ENCODE measurements around the gene KCNF1. TPM values are rescaled to one million over a fixed set of nuclear protein-coding genes. Genes with fewer than 3 reads are reported as not detected.

KCNF1 gene, protein sequence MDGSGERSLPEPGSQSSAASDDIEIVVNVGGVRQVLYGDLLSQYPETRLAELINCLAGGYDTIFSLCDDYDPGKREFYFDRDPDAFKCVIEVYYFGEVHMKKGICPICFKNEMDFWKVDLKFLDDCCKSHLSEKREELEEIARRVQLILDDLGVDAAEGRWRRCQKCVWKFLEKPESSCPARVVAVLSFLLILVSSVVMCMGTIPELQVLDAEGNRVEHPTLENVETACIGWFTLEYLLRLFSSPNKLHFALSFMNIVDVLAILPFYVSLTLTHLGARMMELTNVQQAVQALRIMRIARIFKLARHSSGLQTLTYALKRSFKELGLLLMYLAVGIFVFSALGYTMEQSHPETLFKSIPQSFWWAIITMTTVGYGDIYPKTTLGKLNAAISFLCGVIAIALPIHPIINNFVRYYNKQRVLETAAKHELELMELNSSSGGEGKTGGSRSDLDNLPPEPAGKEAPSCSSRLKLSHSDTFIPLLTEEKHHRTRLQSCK
- not detected for total RNA-seq

DNA sequence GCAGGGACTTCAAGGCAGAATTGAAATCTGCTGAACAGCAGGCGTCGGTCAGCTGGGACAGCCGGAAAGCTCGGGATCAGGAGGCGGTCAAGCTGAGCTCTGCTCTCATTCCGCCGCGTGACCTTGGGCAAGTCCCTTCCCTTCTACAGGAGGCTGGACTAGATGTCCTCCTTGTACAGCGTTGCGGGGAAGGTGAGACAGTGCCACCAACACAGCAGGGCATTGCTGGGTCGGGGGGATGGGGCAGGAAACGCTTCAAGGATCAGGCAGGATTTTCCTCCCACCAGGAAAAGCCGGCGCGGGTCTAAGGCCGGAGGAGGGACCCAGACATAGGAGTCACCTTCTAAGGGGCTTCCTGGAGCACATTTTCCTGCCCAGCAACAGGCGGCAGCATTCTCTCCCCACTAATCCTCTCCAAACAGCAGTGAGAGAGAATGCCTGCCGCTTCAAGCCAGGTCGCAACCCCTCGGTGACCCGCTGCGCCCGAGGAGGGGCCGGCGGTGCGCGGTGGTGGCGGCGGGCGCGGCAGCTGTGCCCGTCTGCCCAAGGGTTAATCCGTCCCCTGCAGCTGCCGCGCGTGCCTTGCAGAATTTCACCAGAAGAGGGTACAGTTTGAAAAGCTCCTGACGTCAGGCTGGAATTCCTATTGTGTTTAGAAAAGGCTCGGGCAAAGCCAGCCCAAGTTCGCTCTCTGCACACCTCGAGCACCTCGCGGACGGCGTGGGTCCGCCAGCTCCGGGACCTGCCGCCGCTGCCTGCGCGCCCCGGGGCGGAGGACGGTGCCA, at the start of gene KCNF1:
KCNF1 (plus strand) TSS at position 644 of the 785 bp plus-strand sequence. CDS start 493 bp downstream, outside the sequence.
- Mint-ChIP-seq H3K27ac (no peak within 1 kb of the TSS), H3K36me3 (ENCODE audit: low read depth) (no peaks in the 10 kb centered on the region), H3K4me1 (peaks cover 4% of the 10 kb centered on the region), H3K27me3 (peaks cover 35% of the 10 kb centered on the region), H3K9me3 (no peaks in the 10 kb centered on the region), H3K4me3 (no peak within 1 kb of the TSS)
- no peak for ATAC-seq (replicated peaks)

DNA sequence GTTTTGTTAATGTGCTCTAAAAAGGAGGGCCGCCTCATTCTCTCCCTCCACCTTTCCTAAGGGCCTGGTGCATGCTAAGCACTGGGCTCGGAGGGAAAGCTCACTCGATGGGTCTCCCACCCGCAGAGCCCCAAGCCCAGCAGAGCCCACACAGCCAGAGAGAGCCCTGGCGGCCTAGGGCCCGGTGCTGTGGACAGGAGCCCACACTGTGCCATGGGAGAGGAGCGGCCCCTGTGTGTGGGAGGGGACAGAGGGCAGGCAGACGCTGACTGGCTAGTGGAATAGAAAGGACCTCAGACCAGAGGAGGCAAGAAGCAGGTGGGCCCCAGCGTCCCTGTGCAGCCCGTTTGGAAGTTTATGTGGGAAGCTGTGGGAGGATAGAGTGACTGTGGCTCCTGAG, 49.4 kb upstream of the KCNF1 start:
- ATAC-seq (replicated peaks) = no peak
- Mint-ChIP-seq H3K27ac (no peak overlapping the region), H3K4me3 (no peak overlapping the region), H3K36me3 (ENCODE audit: low read depth) (no peaks in the 10 kb centered on the region), H3K4me1 (peaks cover 18% of the 10 kb centered on the region), H3K9me3 (no peaks in the 10 kb centered on the region), H3K27me3 (peaks cover 18% of the 10 kb centered on the region)

DNA sequence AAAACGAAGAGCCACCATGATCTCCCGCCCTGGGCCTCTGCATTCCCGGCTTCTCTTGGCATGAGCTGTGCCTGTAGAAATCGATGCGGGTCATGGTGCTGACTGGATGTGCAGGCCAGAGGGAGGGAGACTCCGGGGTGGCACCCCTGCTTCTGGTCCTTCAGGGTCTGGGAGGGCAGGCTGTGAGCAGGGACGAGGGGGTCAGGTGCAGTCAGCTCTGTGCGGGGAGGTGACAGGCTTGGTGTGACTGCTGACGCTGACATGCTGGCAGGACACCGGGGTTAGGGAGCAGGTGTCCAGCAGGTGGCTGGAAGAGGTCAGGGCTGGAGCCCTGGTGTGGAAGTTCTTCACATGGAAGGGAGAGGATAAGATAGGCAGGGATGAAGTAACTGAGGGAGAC, 48.7 kb upstream of the KCNF1 start:
- H3K36me3 Mint-ChIP-seq (ENCODE audit: low read depth) = no peaks in the 10 kb centered on the region
- no peak overlapping the region for H3K4me3 Mint-ChIP-seq
- no peak for ATAC-seq (replicated peaks)
- H3K9me3 Mint-ChIP-seq = no peaks in the 10 kb centered on the region
- no peak overlapping the region for H3K27ac Mint-ChIP-seq
- H3K27me3 Mint-ChIP-seq = peaks cover 17% of the 10 kb centered on the region
- peaks cover 18% of the 10 kb centered on the region for H3K4me1 Mint-ChIP-seq

GRCh38 chr2:10863837-10864236, 47.9 kb upstream of the KCNF1 start:
- Mint-ChIP-seq H3K9me3 (no peaks in the 10 kb centered on the region), H3K36me3 (ENCODE audit: low read depth) (no peaks in the 10 kb centered on the region), H3K27ac (no peak overlapping the region), H3K4me3 (no peak overlapping the region), H3K27me3 (peaks cover 11% of the 10 kb centered on the region), H3K4me1 (peaks cover 14% of the 10 kb centered on the region)
- peak; percentile 18 for ATAC-seq (replicated peaks)

DNA sequence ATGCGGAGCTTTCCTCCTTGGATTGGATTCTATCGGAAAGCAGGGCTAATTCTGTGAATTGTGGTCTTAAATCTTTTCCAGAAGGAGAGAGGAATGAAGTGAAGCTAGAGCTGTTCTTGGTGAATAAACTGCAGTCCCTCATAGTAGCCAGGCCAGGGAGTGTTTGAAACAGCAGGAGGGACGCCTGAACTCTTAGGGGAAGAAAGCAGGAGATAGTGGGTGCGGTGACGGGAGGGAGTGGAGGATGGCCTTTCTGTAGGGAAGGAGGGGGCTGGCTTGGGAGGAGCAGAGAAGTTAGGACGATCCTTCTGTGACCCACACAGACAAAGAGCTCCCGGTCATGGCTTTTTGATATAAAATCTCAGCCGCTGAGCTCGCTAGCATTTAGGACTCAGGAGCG, 47.5 kb upstream of the KCNF1 start:
- no peak overlapping the region for H3K27ac Mint-ChIP-seq
- no peaks in the 10 kb centered on the region for H3K9me3 Mint-ChIP-seq
- peaks cover 14% of the 10 kb centered on the region for H3K4me1 Mint-ChIP-seq
- peak overlapping the region; percentile 48 for H3K4me3 Mint-ChIP-seq
- no peak for ATAC-seq (replicated peaks)
- H3K36me3 Mint-ChIP-seq (ENCODE audit: low read depth) = no peaks in the 10 kb centered on the region
- peaks cover 11% of the 10 kb centered on the region for H3K27me3 Mint-ChIP-seq

GRCh38 chr2:10864861-10865636, 46.7 kb upstream of the KCNF1 start:
- Mint-ChIP-seq H3K36me3 (ENCODE audit: low read depth) (no peaks in the 10 kb centered on the region), H3K27ac (no peak overlapping the region), H3K4me3 (peak overlapping the region; percentile 48), H3K27me3 (peaks cover 11% of the 10 kb centered on the region), H3K9me3 (no peaks in the 10 kb centered on the region), H3K4me1 (peaks cover 14% of the 10 kb centered on the region)
- peak; percentile 92 for ATAC-seq (replicated peaks)

DNA sequence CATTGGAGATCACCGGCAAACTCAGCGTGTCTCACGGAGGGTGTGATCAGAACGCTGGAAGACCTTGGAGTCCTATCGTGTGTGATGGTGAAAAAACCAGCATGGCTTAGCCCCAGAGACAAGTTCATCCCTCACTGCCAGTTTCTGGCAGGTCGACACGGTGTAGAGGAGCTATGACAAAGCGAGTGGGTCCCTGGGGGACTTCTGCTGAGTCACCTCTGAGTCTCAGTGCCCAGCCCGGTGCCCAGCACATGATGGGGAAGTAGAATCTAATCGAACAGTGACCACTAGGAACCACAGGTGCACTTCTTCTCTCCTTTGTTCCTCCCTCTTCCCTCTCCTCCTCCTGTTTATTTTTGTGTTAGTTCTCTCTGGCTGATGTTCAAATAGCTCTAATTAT, 45.9 kb upstream of the KCNF1 start:
- H3K4me1 Mint-ChIP-seq = peaks cover 14% of the 10 kb centered on the region

DNA sequence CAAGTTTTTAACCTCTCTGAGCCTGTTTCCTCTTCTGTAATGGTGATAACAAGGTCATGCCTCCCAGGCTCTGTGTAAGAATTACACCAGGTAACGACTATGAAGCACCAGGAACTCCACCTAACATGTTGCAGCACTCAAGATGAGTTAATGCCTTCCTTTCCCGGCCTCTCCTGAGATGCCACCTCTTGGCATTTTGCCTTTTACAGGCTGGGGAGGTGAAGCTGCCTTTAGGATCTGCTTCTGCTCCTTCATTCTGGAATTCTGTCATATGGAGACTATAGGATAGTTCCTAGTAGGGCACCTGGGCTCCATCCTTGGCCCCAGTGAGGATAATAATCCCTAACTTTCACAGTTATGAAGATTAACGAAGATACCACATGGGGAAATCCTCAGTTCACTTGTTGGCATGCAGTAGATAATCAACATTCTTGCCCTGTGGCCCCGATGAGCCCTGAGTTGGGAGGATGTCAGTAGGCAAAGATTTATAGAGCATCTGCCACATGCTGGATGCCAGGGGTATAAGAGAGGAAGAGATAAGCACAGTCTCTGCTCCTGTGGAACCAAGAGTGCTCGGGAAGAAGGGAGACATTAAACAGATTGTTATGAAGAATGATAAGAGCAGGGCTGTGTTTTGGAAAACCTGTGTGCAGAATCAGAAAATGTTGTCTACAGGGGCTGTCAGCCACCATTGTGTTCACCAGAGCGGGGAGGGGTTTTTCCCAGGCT, 43.9 kb upstream of the KCNF1 start:
- Mint-ChIP-seq H3K4me1 (peaks cover 14% of the 10 kb centered on the region), H3K27me3 (peaks cover 9% of the 10 kb centered on the region), H3K9me3 (peaks cover 5% of the 10 kb centered on the region), H3K27ac (no peak overlapping the region), H3K36me3 (ENCODE audit: low read depth) (no peaks in the 10 kb centered on the region), H3K4me3 (no peak overlapping the region)
- no peak for ATAC-seq (replicated peaks)

More for the DNA sequence above, 45.9 kb upstream of the KCNF1 start:
- Mint-ChIP-seq H3K27me3 (peaks cover 11% of the 10 kb centered on the region), H3K27ac (no peak overlapping the region), H3K9me3 (no peaks in the 10 kb centered on the region), H3K4me3 (no peak overlapping the region), H3K36me3 (ENCODE audit: low read depth) (no peaks in the 10 kb centered on the region)
- ATAC-seq (replicated peaks) = no peak

DNA sequence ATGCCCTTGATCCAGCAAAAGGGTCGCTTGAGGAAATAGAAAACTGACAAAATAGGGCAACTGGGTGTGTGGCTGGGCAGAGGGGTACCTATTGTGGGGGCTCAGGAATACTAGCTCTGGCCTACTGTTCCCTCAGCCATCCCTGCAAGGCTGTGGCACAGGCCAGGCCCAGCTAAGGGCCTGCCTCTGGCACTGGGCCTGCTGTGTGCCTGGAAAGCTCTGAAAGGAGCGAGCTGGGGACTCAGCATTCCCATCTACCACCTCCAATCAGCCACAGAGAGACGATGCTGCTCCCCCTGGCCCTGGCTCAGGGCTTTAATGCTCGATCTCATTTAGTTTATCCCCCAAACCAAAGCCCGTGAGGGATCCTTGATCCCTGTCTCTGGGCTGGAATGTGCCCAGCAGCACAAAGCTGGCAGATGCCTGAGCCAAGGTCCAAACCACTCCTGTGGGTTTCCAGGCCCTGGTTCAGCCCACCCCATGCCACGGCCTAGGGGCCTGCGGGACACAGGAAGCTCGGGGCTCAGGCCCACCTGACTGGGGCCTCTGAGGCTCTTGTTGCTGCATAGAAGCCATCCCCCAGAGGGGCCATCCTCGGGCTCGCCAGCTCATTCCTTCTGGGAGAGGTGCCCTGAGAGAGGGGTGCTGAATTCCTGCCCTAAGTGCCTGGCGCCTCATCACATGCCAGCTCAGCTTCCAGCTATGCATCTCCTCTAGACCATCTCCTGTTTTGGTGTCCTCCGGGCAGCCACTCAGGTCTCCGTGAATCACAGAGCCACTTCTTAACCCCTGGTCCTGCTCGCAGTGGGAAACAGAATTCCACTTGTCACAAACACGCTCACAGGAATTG, 43.0 kb upstream of the KCNF1 start:
- Mint-ChIP-seq H3K4me1 (peaks cover 14% of the 10 kb centered on the region), H3K9me3 (peaks cover 5% of the 10 kb centered on the region), H3K4me3 (no peak overlapping the region), H3K27ac (no peak overlapping the region), H3K36me3 (ENCODE audit: low read depth) (no peaks in the 10 kb centered on the region), H3K27me3 (peaks cover 3% of the 10 kb centered on the region)
- ATAC-seq (replicated peaks) = no peak

DNA sequence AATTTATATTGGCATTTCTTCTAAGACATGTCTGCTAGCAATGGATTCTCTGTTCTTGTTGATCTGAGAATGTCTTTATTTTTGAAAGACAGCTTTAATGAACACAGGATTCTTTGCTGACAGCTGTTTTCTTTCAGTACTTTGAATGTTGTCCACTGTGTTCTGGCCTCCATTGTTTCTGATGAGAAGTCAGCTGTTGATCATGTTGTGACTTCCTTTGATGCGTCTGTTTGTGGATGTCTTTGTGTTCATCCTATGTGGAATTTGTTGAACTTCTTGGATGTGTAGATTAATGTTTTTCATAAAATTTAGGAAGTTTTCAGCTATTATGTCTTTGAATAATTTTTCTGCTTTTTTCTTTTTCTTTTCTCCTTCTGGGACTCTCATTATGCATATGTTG, 39.8 kb upstream of the KCNF1 start:
- no peak for ATAC-seq (replicated peaks)
- Mint-ChIP-seq H3K4me3 (no peak overlapping the region), H3K27ac (no peak overlapping the region), H3K36me3 (ENCODE audit: low read depth) (no peaks in the 10 kb centered on the region), H3K9me3 (peaks cover 5% of the 10 kb centered on the region), H3K4me1 (peaks cover 4% of the 10 kb centered on the region), H3K27me3 (peaks cover 6% of the 10 kb centered on the region)

- ATAC-seq (replicated peaks) = peak; percentile 66
- peaks cover 5% of the 10 kb centered on the region for H3K9me3 Mint-ChIP-seq
- peaks cover 4% of the 10 kb centered on the region for H3K4me1 Mint-ChIP-seq
- peak overlapping the region; percentile 15 for H3K4me3 Mint-ChIP-seq
- H3K36me3 Mint-ChIP-seq (ENCODE audit: low read depth) = no peaks in the 10 kb centered on the region
- H3K27me3 Mint-ChIP-seq = peaks cover 8% of the 10 kb centered on the region
- peak overlapping the region; percentile 47 for H3K27ac Mint-ChIP-seq
Observed at GRCh38 chr2:10873171-10873570, 38.6 kb upstream of the KCNF1 start.

DNA sequence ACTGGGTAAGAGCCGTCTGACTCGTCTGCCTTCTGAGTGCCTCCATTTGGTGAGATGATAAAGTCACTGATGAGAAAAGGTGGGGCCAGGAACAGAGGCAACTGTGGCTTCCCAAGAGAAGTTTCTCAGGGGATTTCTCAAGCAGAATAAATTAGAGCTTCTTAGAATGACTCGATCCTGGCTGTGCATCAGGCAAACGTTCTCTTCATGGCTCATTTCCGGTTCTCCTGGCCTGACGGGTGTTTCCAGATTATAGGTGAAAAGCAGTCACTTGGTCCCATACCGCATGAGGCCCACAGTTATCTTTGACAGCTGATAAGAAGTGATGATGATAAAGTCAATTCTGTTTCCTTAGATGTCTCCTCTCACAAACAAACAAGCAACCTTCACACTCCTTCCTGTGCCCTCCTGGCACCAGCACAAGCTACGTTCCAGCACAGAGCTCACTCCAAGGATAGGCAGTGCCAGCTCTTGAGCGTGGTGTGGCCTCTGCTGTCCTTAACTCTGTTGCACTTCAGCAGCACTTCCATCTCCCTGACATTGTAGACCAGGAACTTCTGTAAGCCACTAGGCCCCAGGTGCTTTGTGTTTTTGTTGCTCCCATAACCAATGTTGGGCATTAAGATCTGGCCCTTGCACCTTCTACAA, 37.8 kb upstream of the KCNF1 start:
- peaks cover 4% of the 10 kb centered on the region for H3K4me1 Mint-ChIP-seq
- H3K27me3 Mint-ChIP-seq = peaks cover 11% of the 10 kb centered on the region

GRCh38 chr2:10875126-10875525, 36.6 kb upstream of the KCNF1 start:
- Mint-ChIP-seq H3K36me3 (ENCODE audit: low read depth) (no peaks in the 10 kb centered on the region), H3K27me3 (peaks cover 11% of the 10 kb centered on the region), H3K4me3 (no peak overlapping the region), H3K27ac (peak overlapping the region; percentile 44), H3K9me3 (peaks cover 5% of the 10 kb centered on the region), H3K4me1 (peaks cover 4% of the 10 kb centered on the region)
- no peak for ATAC-seq (replicated peaks)

More for the DNA sequence above, 37.8 kb upstream of the KCNF1 start:
- no peak overlapping the region for H3K4me3 Mint-ChIP-seq
- peak; percentile 90 for ATAC-seq (replicated peaks)
- no peaks in the 10 kb centered on the region for H3K36me3 Mint-ChIP-seq (ENCODE audit: low read depth)
- H3K27ac Mint-ChIP-seq = peak overlapping the region; percentile 31
- peaks cover 5% of the 10 kb centered on the region for H3K9me3 Mint-ChIP-seq

Data from activated T-helper 17 cell treated with anti-CD3 and anti-CD28 coated beads, Interleukin-2, amount 50 U/mL, for 72 hours (primary cell).